GM18951 (cell line): ENCODE measurements around the gene SCG2.
"Not testable (repeated sequence)": the region's sequence is repeated elsewhere in the genome, so short reads cannot be mapped to it uniquely, and the experiment has no call there.

Source experiments
- POLR2A ChIP-seq: IDR thresholded peaks from 4 replicates; pipeline ENCODE4 v1.6.1; 2011; ENCODE audit warnings: mild to moderate bottlenecking; ENCODE audit not compliant: insufficient read length, insufficient read depth; ENCODE audit errors: extremely low read depth
- in situ Hi-C: fragments of 300-500 bp; cut with MboI; formaldehyde crosslinking; loops from one replicate; pipeline ENCODE4 v1.12.0; 2022; ENCODE audit warnings: low sequenced_read_pairs, mixed read lengths, inconsistent platforms; ENCODE audit not compliant: unreplicated experiment

Gene SCG2

DNA sequence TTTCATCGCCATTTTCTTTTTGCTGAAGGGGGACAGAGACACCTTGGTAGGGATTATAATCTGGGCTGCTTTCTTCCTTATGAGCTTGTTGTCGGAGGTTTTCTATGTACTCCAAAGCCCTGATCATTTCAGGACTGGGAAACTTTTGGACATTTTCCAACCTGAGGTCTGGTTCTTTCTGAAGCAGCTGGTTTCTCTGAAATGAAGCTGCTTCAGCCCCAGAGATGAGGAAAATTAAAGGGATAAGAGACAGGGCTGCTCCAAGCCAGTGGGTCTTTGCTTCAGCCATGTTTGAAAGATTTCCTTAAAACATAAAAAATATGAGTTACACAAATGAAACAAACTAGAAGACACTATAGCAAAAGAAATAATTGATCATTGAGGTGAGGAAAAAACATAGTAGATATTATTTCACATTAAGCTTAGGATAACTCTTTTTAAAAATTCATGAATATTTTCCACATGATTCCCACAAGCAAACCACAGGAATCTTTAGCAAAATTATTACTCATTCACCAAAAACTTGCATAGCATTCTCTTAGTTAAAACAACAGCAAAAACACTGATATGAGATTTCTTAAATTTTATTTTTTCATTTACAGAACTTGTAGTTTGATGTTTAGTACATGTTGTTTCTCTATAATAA lies 3.0 kb downstream of the SCG2 start:
- in situ Hi-C loops: no loop called here

DNA sequence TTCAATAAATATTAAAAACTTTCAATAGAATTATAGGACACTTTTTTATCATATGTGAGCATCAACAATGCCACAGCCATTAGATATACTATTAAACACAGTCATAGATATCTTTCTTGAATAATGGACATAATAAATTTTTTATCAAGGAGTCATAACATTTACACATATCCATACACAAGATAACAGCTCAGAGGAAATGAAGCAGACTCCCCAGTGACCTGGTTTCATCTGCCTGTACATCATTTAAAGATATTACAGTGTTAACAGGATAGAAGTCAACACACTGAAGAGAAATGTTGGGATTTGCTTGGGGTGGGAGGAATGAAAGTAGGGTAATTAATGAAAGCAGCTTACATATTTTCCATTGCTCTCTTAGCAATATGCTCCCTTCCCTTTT lies 5.1 kb downstream of the SCG2 start:
- in situ Hi-C loops: no loop called here
- no peak for TF ChIP-seq POLR2A

More for the DNA sequence above, 3.0 kb downstream of the SCG2 start:
- TF ChIP-seq POLR2A: no peak

DNA sequence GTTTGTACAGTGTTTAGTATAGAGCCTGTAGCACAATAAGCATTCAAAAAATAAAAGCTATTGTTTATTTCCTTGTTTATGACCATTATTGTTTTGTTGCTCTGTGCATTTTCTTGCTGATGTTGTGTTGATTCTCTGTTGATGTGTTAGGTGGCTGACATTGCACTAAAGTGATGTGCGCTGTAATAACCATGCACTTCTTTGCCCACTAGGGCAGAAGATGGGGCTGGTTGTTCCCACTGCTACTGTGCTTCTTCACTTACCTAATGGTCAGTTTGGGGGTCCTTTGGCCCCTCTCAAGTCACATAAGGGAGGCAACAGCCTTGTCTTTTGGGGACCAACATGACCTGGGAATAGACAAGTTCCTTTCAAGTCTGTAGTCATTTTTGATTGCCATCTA lies 6.0 kb downstream of the SCG2 start:
- no peak for TF ChIP-seq POLR2A
- in situ Hi-C loops: no loop called here

DNA sequence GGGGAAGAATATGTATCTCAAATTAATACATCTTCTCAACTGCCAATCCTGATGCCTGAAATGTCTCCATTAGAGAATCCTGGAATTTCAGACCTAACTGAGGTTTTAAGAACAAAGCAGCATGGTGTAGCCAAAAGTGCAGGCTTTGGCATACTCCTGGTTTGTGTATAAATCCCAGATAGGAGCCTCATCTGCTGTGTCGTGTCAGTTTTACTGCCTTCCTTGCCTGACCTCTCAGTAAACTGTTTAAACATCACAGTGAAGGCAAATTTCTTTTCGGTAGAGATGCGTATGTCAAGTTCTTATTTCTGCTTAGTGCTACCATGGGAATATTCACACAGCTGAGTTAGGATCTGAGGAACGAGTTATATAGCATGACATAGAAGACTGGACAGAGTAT lies 7.3 kb downstream of the SCG2 start:
- in situ Hi-C loops: no loop called here
- no peak for TF ChIP-seq POLR2A

DNA sequence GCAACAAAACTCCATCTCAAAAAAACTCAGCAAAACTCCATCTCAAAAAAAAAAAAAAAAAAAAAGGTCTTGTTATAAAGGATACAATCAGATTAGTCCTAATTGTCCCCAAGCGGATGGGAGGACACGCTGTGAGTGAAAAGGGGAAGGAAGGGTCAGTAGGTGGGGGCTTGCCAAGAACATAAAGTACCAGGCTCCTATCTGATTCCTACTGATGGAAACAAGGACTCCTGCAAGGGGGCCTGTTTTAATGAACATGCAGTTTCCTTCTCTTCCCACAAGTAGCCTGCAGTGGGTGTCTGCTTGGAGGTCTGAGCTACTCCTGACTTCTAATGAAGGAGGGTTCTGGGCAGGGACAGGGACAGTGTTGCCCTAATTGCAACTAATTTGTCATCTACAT lies 7.9 kb downstream of the SCG2 start:
- TF ChIP-seq POLR2A: no peak
- in situ Hi-C loops: no loop called here

DNA sequence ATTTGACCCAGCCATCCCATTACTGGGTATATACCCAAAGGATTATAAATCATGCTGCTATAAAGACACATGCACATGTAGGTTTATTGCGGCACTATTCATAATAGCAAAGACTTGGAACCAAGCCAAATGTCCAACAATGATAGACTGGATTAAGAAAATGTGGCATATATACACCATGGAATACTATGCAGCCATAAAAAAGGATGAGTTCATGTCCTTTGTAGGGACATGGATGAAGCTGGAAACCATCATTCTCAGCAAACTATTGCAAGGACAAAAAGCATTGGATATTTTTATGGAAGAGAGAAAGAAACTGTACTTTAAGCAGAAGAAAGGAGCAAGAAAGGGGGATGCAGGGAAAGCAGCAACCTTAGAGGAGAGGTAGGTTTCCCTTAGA lies 9.5 kb downstream of the SCG2 start:
- in situ Hi-C loops: not testable (repeated sequence)

DNA sequence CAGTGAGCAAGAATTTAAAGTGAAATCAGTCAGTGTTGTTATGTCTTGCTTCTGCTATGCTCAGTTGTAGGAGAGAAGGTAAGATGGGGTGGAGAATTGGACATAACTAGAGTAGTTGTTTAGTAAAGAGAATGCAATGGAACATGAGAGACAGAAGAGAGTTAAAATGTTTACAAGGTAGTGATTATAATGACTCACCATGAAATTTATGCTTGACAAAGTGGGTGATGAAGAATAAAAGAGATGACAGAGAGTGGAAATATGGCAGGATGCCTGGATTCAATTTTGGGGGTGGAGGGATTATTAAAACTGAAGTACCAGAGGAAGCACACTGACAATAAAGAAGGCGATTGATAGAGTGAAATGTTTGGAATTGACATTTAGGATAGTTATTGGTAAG lies 10.6 kb downstream of the SCG2 start:
- TF ChIP-seq POLR2A: no peak
- in situ Hi-C loops: no loop called here

DNA sequence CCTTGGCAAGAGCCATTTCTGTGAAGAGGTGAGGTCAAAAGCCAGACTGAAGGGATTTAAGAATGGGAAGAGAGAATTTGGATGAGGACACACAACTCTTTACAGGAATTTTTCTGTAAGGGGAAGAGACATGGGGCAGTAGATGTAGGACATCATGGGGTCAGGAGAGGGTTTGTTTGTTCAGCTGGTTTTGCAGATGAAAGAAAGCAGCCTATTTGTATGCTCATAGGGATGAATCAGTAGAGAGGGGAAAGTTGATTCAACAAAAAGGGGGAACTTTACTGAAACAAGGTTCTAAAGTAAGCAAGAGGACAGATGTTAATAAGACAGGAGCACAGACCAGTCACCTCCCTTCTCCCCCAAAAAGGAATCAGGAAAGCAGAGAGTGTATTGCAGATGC lies 11.2 kb downstream of the SCG2 start:
- in situ Hi-C loops: no loop called here
- no peak for TF ChIP-seq POLR2A

DNA sequence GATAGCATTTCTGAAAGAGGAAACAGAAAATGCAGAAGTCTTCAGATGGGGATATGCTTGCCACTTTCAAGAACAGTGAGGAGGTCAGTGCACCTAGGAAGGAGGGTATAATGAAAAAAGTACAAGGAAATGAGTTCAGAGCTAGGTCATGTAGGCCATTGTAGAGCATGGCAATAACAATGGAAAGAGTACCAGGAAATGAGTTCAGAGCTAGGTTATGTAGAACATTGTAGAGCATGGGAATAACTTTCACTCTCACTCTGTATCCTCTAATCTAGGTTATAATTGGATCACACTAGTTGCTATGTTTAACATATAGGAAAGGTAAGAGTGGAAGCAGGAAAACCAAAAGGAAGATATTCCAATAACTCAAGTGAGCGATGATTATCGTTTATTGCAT lies 12.3 kb downstream of the SCG2 start:
- in situ Hi-C loops: no loop called here
- TF ChIP-seq POLR2A: no peak

DNA sequence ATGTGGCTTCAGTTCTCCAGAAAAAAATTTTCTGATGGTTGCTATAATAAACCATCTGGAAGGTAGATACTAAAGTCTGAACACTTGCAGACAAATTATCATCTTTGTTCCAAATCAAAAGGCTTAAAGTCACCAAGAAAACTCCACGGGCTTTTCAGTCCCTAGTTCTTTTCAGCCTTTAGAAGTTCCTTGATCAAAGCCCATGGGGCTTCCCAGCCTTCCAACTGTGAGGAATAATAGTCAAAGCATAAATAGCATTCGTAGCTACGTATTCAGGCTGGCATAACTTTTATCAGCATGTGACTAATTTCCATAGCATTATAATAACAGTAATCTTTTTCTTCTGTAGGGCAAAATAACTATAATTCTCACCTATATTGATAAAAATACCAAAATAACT lies 13.9 kb downstream of the SCG2 start:
- in situ Hi-C loops: no loop called here
- TF ChIP-seq POLR2A: no peak

DNA sequence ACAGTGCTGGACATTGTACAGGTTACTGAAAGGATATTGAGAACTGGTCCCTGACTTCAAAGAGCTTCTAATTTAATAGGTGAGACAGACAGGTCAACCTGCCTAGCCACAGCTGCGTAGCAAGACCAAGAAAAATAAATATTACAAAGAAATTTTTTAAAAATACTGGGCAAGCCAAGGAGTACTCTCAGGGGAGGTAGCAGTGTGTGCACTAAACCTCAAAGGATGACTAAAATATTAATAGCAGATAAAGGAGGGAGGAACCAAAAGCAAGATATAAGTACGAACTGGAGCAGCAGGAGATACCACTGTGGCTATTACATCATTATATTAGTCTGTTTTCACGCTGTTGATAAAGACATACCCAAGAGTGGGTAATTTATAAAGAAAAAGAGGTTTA lies 14.9 kb downstream of the SCG2 start:
- in situ Hi-C loops: no loop called here
- TF ChIP-seq POLR2A: no peak

DNA sequence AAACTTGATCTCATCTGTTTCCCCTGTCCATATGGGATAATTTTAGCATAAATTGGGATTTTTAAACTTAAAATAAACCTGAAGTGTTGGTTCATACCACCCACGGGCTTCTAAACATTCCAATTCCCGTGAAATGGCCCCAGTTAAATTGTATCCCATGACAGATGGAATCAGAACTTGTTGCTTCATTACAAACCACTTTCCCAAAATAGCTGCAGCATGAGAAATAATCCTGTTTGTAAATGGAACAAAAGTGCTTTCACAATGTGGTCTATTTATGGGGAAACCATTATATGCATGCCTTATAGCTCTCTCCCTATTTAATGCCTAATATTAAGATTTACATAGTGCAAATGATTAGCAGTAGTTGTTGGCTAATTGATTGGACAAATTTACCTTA lies 15.9 kb downstream of the SCG2 start:
- TF ChIP-seq POLR2A: no peak
- in situ Hi-C loops: no loop called here

DNA sequence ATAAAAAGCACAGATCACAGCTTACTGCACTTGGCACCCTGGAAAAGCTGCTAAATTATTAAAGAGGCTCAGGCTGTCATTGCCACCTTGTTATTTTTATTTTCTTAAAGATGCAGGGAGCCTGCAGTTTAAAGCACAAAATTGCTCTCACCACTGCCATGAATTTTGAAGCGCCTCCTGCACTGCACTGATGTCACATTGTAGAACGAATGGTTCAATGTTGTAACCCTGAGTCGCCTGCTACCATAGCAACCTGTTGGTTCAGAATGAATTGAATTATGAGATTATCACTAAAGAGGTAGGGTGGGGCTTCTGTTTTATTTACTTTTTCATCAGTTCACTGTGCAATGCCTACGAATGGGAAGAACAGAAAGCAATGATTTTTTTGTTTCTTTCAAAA lies 16.5 kb downstream of the SCG2 start:
- TF ChIP-seq POLR2A: no peak
- in situ Hi-C loops: no loop called here

DNA sequence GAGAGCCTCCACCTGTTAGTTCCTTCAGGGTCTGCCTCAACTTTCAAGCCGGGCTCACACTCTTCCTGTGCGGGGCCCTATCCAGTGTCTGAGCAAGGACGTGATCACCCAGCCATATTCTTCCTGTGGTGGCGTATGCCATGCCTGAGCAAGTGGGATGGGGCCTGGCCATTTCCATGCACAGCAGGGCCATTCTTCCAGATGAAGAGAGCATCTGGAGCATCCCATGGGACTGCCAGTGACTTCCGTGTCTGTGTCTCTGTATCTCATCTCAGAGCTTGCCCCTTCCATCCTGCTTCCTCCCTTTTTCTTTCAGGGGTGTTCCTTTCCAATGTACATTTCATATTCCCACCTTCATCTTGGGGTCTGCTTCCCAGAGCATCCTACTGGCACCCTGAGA lies 20.2 kb downstream of the SCG2 start:
- TF ChIP-seq POLR2A: no peak
- in situ Hi-C loops: no loop called here

DNA sequence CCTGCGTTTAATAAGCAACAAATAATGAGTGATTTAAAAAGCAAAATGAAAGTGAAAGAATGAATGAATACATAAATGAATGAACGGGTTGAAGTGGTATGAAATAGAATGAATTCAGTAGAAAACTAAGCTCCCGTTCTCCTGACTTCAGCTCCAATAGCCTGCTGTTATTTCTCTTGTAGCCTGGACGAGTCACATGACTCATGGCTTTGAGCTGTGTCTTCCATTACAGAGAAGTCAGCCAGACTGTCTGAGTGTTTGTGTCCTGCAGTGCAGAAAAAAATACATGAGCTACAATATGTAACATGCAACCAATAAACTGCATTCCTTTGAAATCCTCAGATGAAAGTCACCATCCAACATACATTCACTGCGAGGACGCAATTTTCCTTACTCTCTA lies 21.2 kb downstream of the SCG2 start:
- in situ Hi-C loops: no loop called here
- no peak for TF ChIP-seq POLR2A
